HG02642 (cell line): ENCODE results near the gene THBD.

Experiments used
- ATAC-seq: cut with Tn5 transposase; IDR thresholded peaks from one replicate; pipeline ENCODE4 v1.9.1; 2021; ENCODE audit warnings: mild to moderate bottlenecking; ENCODE audit not compliant: unreplicated experiment, poor library complexity

The THBD gene

DNA sequence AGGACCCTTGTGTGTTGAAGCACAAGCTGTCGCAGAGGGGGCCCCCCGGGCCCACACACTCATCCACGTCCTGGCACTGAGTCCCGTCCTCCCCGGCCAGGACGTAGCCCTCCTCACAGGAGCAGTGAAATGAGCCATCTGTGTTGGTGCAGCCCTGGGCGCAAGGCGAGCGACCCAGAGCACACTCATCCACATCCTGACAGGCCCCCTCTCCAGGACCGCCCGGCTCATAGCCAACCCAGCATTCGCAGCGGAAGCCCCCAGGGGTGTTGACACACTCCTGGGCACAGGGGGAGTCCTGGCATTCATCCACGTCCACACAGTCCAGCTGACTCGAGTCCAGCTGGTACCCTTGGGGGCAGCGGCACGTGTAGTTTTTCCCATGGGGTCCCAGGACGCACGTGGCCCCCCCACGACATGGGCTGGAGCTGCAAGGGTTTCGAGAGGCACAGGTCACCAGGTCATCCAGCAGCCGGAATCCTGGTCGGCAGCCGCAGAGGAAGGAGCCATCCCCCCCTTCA is 35.4 kb upstream of the THBD start:
- ATAC-seq, result no peak

DNA sequence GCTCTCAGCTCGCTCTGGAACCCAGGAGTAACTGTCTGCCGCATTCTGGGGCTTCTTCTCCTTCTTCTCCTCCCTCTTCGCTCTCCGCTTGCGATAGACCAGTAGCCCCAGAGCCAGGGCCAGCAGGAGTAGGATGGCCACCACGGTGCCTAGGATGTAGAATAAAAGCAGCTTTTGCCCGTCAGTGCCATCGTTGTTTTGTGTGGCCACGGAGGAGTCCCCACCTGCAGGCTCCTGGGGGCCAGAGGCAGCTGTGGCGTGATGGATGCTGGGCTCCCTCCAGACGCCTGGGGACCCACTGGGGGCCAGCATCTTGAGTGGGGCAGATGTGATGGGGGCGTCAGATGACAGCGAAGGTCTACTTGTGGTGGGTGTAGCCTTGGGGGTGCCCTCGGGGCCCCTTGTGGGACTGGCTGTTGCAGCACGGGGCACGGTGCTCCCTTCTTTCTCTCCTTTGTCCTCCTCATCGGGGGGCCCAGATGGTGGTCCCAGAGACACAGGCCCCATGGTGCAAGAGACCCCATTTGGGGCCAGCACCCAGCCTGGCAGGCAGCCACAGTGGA is 34.9 kb upstream of the THBD start:
- no peak for ATAC-seq

GRCh38 chr20:23083553-23084220 is 34.2 kb upstream of the THBD start:
- no peak for ATAC-seq

DNA sequence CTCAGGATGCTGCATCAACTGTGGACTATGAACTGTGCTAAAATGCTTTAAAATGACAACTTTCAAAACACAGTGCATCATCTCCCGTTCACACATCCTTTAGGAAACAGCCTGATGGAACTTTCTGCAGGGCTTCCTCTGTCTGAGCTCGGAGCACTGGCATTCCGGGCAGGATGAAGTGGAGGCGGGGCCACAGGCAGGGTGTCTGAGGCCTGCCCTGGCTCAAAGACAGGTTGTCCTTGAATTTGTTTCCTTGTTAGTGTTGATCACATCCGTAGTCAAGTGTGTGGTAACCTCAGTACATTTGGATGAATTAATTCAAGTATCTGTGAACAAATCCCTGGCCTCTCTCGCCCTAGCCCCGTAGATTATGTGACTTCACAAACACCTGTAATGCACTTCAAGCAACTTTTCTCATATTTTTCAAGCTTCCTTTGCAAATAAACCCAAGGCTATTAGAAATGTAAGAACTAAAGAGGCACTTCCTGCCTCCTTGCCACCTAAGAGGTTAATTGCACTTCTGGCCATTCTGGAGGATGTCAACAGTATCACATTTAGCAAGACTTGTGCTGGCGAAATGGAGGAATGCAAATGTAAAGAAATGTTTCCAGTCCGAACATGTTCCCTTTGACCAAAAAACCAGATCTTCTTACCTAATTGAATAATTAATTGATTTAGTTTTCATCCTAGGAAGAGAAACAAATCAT is 33.5 kb upstream of the THBD start:
- ATAC-seq, result no peak

DNA sequence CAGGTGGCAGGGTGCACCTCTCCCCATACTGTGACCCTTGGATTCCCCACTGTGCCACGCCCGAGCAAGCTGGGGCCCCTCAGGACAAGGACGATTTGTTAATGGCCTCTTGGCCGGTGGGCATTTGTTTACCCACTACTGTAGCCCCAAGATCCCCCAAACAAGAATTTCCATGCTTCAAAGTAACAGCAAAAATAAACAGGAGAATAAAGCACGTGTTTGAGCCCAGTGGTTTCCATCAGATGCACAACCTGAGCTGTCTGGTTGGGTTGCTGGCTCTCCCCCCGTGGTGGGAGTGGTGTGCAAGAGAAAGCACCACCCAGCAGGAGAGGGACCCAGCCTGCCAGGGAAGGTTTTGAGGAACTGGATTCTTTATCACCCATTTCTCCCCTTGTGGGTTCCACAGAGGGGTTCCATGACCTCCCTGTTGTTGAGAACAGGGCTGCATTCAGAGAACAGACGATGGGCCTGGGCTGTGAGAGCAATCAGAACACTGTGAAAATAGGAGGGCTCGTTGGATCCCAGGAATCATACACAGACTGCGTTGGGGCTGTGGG is 31.9 kb upstream of the THBD start:
- no peak for ATAC-seq

DNA sequence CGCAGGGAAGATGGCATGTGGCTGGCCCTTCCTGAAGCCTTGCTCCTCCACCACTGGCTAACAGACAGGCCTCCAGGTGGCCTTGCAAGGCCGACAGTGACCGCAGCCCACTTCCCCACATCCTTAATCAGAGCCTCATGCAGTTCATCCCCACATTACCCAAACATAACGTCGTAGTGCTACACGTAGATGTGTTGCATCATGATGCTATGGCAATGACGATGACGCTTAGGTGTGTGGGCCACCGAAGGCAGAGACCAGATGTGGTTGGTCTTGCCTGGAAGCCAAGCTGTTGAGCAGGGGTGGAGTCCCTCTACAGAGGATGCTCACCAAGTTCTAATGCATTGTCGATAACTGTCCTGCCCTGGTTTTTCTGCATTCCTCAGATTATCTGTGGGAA is 31.0 kb upstream of the THBD start:
- ATAC-seq, result no peak

- no peak for ATAC-seq
Measured at GRCh38 chr20:23079926-23080325, 30.5 kb upstream of the THBD start.

DNA sequence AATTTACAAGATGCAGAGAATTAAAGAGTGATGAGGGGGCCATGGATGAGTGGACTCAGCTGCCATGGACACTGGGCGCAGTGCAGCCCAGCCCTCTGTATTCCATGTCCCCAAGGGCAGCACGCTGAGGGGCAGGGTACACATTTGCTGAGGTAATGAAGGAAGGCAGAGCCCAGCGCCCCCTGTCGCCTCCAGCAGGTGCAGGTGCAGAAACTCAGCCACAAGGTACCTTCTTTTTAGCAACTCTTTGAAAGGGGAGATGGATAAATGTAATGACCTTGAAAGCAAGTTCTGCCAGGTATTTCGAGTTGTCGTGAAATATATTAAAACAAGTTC is 29.5 kb upstream of the THBD start:
- ATAC-seq, result no peak

- ATAC-seq, result no peak
Measured at GRCh38 chr20:23078351-23079015, 29.0 kb upstream of the THBD start.

GRCh38 chr20:23077277-23077676 is 27.8 kb upstream of the THBD start:
- no peak for ATAC-seq

DNA sequence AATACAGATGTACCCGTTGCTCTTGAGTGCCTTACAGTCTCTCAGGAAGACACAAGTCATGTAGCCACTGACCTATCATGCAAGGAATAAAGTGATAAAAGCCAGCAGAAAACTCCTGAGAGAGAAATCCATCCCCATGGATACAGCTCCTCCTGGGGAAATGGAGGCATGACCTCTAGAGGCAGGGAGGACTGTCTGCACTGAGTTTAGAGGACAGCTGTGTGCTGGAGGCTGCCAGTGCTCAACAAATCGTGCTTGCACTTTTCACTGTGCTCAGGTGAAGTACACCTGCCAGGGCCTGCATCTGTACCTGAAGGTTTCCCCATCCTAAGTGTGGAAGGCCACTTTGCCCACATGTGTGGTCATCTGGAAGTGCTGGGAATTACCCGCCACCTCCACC is 24.6 kb upstream of the THBD start:
- no peak for ATAC-seq

DNA sequence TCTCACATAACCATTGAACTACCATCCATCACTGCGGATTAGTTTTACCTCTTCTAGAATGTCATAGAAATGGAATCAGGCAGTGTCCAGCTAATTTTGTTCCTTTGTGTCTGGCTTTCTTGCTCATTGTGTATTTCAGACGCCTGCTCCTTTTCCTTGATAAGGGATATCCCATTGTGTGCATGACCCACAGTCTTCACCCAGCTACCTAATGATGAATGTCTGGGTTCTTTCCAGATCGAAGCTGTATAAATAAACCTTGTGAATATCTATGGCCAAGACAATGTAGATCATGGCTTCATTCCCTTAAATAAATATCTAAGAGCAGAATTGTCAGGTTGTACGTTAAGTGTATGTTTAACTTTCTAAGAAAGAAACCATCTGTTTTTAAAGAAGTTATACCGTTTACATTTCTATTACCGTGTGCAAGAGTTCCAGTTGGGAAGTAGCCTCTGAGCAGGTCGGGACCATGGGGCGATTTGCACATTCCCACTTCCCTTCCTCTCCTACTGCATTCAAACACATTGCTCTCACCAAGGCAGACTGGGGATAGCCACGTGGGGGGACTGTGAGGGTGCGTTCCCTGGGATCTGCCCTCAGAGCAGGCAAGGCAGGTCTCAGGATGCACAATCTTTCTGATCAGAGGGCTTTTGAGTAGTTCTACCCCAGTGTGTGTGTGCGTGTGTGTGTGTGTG is 23.6 kb upstream of the THBD start:
- ATAC-seq, result no peak

DNA sequence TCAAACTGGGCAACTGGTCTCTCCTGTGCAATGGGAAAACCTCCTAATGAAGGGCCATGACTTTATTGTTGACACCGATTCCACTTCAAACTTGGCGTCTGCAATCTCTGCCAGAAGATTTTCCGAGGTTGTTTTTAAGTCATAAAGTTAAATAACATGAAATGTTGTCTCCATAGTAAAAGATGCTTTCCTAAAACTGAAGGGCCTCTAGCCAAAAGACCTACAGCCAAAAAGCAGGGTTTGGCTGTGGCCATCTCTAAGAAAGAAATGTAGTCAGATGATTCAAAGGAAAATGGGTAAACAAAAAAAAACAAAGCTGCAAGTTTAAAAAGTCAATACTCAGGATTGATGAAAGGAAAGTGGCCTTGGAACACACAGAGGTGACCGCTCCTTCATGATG is 22.5 kb upstream of the THBD start:
- no peak for ATAC-seq

DNA sequence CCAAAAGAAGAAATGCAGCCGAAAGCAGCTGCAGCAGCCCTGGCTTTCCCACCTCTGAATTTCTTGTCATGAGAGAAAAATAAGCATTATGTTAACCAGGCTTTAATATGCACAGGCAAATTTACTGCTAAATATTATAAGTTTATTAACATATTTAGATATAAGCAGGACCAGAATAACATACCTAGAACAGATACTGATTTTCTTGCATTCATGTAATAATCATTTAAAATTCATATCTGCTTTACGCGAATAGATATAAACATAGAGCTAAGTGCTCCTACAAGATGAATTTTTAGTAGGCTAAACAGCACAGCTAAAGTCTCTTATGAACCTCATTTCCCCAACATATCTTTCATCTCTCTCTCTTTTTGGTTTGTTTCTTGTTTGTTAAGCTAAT is 21.9 kb upstream of the THBD start:
- no peak for ATAC-seq

DNA sequence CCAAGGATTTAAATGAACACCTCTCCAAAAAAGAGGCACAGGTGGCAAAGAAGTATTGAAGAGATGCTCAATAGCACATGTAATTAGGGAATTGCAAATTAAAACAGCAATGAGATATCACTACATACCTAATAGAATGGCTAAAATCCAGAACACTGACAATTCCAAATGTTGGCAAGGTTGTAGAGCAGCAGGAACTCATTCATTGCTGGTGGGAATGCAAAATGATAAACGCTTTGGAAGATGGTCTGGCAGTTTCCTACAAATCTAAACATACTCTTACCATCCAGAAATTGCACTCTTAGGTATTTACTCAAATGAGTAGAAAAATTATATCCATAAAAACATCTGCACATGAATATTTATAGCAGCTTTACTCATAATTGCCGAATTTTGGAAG is 19.6 kb upstream of the THBD start:
- no peak for ATAC-seq

GRCh38 chr20:23068283-23068682 is 18.8 kb upstream of the THBD start:
- no peak for ATAC-seq

- no peak for ATAC-seq
Measured at GRCh38 chr20:23066772-23067171, 17.3 kb upstream of the THBD start.

GRCh38 chr20:23065266-23066201 is 16.1 kb upstream of the THBD start:
- no peak for ATAC-seq

DNA sequence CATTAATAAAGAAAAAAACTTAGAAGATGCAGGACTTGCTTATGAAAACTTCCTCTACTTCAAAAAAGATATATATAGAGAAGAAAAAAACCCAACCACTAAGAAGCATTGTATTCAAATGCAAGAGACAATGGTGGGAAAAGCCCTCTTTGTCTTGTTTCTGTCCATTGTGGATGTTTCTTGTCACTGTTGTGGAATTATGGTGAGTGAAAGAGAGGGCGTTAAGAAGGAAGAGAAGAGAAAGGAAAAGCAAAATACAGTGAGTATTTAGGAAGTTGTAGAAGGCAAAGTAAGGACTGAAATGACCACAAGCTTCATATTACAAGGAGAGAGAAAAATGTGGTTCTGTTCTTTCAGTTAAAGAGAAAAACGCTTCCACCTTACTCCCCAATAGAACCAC is 14.1 kb upstream of the THBD start:
- no peak for ATAC-seq
